ENCODE measurements around the gene CENPQ. TPM values are rescaled to one million over a fixed set of nuclear protein-coding genes. Genes with fewer than 3 reads are reported as not detected.

The CENPQ gene
- total RNA-seq, 1 experiment from 2014 or later, result 5.5 TPM

DNA sequence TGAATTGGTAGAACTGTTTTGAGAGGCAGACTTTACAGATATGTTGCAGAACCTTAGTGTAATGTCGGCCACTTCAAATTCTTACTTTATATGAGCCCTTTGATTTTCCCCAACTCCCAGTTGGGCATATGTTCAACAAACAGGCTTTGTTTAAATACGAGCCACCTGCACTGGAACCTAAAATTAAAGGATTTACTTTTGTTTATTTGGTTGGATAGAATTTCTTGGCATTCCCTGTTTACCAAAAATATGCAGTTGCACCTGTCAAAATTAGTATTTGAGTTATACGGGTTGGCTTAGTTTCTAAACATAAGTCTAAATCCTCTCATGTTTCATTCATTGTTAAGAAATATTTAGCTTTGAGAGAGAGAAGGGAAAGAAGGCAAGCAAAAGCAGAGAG, 34.1 kb downstream of the CENPQ start:
- no TSS peak for BruUV-seq (replicated peaks)
- in situ Hi-C loops (cut with HindIII; ENCODE audit: low pct_unique_long_range_greater_than_20kb, low sequenced_read_pairs), result no loop called here
- no peaks in the 10 kb centered on the region for H3K27me3 ChIP-seq (ENCODE audit: control insufficient read depth, insufficient read depth, low read length)
- no peaks in the 10 kb centered on the region for H3K4me1 ChIP-seq (ENCODE audit: control insufficient read depth, insufficient read depth, low read length)
- TF ChIP-seq, protein P1, sequence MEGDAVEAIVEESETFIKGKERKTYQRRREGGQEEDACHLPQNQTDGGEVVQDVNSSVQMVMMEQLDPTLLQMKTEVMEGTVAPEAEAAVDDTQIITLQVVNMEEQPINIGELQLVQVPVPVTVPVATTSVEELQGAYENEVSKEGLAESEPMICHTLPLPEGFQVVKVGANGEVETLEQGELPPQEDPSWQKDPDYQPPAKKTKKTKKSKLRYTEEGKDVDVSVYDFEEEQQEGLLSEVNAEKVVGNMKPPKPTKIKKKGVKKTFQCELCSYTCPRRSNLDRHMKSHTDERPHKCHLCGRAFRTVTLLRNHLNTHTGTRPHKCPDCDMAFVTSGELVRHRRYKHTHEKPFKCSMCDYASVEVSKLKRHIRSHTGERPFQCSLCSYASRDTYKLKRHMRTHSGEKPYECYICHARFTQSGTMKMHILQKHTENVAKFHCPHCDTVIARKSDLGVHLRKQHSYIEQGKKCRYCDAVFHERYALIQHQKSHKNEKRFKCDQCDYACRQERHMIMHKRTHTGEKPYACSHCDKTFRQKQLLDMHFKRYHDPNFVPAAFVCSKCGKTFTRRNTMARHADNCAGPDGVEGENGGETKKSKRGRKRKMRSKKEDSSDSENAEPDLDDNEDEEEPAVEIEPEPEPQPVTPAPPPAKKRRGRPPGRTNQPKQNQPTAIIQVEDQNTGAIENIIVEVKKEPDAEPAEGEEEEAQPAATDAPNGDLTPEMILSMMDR (IDR thresholded peaks at IDR 0.05), result no peak
- TF ChIP-seq TCF7L2 (IDR thresholded peaks at IDR 0.05; ENCODE audit: low read depth, low read length) (no peak), POLR2AphosphoS5 (IDR thresholded peaks at IDR 0.05; ENCODE audit: low read depth, low read length) (no peak)
- H3K27ac ChIP-seq (ENCODE audit: low read length), result no peak overlapping the region
- intact Hi-C loops (cut with micrococcal nuclease; ENCODE audit: unreplicated experiment), result no loop called here
- H3K9me3 ChIP-seq (ENCODE audit: control insufficient read depth, insufficient read depth, low read depth, low read length), result no peaks in the 10 kb centered on the region
- ATAC-seq (no peak), DNase-seq (ENCODE audit: low read depth, low spot score) (no peak)
- no peak overlapping the region for H3K4me3 ChIP-seq (ENCODE audit: low read depth in 2 of 2, low read length in 2 of 2)
- ChIA-PET CTCF (no interaction called here), POLR2A (no interaction called here)
- no peaks in the 10 kb centered on the region for H3K36me3 ChIP-seq (ENCODE audit: control insufficient read depth, insufficient read depth, low read length)

DNA sequence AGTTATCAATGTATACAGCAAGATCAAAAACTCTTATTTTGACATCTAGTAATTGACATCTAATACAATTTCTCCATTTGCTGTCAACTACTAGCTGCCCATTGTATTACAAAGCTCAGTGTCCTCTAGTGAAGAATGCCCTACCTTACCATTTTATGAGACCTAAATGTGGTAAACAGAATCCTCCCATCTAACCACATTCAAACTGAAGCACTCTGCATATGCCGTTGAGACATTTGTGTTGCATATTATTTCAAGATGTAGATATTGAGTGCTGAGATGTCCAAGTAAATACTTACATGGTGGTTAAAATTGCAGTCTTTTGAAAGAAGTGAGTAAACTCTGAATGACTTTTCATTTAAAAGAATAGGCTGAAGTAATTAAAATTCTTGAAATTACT, 36.0 kb downstream of the CENPQ start:
- intact Hi-C loops (cut with micrococcal nuclease; ENCODE audit: unreplicated experiment) (no loop called here), in situ Hi-C loops (cut with HindIII; ENCODE audit: low pct_unique_long_range_greater_than_20kb, low sequenced_read_pairs) (no loop called here)
- DNase-seq (ENCODE audit: low read depth, low spot score) (no peak), ATAC-seq (no peak)
- Histone ChIP-seq H3K9me3 (ENCODE audit: control insufficient read depth, insufficient read depth, low read depth, low read length) (no peaks in the 10 kb centered on the region), H3K27me3 (ENCODE audit: control insufficient read depth, insufficient read depth, low read length) (no peaks in the 10 kb centered on the region), H3K36me3 (ENCODE audit: control insufficient read depth, insufficient read depth, low read length) (no peaks in the 10 kb centered on the region), H3K4me3 (ENCODE audit: low read depth in 2 of 2, low read length in 2 of 2) (no peak overlapping the region), H3K27ac (ENCODE audit: low read length) (no peak overlapping the region), H3K4me1 (ENCODE audit: control insufficient read depth, insufficient read depth, low read length) (no peaks in the 10 kb centered on the region)
- CTCF ChIA-PET, result no interaction called here
- POLR2A ChIA-PET, result interaction anchor here (0.7 kb wide), 1 partner anchor 47 kb away, joined by 3 read pairs; no protein-coding TSS in a partner anchor
- BruUV-seq (replicated peaks), result no TSS peak
- no peak for TF ChIP-seq TCF7L2 (IDR thresholded peaks at IDR 0.05; ENCODE audit: low read depth, low read length)
- TF ChIP-seq, protein P1 (IDR thresholded peaks at IDR 0.05), result no peak
- no peak for TF ChIP-seq REST (IDR thresholded peaks at IDR 0.05; ENCODE audit: insufficient read depth in 1 of 2, low read depth in 2 of 2, low read length in 1 of 2)
- no peak for TF ChIP-seq POLR2AphosphoS5 (IDR thresholded peaks at IDR 0.05; ENCODE audit: low read depth, low read length)
- no peak for TF ChIP-seq SIN3A (IDR thresholded peaks at IDR 0.05; ENCODE audit: borderline replicate concordance, insufficient read depth, low read depth, low read length)

Data from Panc1 (cell line).